Measurements from ENCODE around the gene MRPL36.

MRPL36 gene

GRCh38 chr5:1781726-1782384 lies 17.8 kb downstream of the MRPL36 start:
- no peak for DNase-seq (ENCODE audit: low read depth)

- no peak for DNase-seq (ENCODE audit: low read depth)
Measured at GRCh38 chr5:1781107-1781506, 18.5 kb downstream of the MRPL36 start.

- DNase-seq (ENCODE audit: low read depth) = no peak
Measured at GRCh38 chr5:1780614-1780930, 19.1 kb downstream of the MRPL36 start.

- no peak for DNase-seq (ENCODE audit: low read depth)
Measured at GRCh38 chr5:1779782-1780613, 19.6 kb downstream of the MRPL36 start.

GRCh38 chr5:1779021-1779680 lies 20.5 kb downstream of the MRPL36 start:
- DNase-seq (ENCODE audit: low read depth) = no peak

- no peak for DNase-seq (ENCODE audit: low read depth)
Measured at GRCh38 chr5:1778138-1779020, 21.3 kb downstream of the MRPL36 start.

- DNase-seq (ENCODE audit: low read depth) = no peak
Measured at GRCh38 chr5:1777281-1778137, 22.1 kb downstream of the MRPL36 start.

GRCh38 chr5:1776831-1777230 lies 22.8 kb downstream of the MRPL36 start:
- DNase-seq (ENCODE audit: low read depth) = no peak

- DNase-seq (ENCODE audit: low read depth) = no peak
Measured at GRCh38 chr5:1772634-1773033, 27.0 kb downstream of the MRPL36 start.

GRCh38 chr5:1771149-1772065 lies 28.2 kb downstream of the MRPL36 start:
- no peak for DNase-seq (ENCODE audit: low read depth)

GRCh38 chr5:1770443-1770802 lies 29.2 kb downstream of the MRPL36 start:
- DNase-seq (ENCODE audit: low read depth) = no peak

GRCh38 chr5:1769752-1770442 lies 29.7 kb downstream of the MRPL36 start:
- DNase-seq (ENCODE audit: low read depth) = no peak

- no peak for DNase-seq (ENCODE audit: low read depth)
Measured at GRCh38 chr5:1769017-1769640, 30.5 kb downstream of the MRPL36 start.

- DNase-seq (ENCODE audit: low read depth) = no peak
Measured at GRCh38 chr5:1768283-1769000, 31.2 kb downstream of the MRPL36 start.

GRCh38 chr5:1767524-1768282 lies 31.9 kb downstream of the MRPL36 start:
- DNase-seq (ENCODE audit: low read depth) = no peak

- DNase-seq (ENCODE audit: low read depth) = no peak
Measured at GRCh38 chr5:1765880-1766235, 33.8 kb downstream of the MRPL36 start.

GRCh38 chr5:1765141-1765879 lies 34.3 kb downstream of the MRPL36 start:
- DNase-seq (ENCODE audit: low read depth) = no peak

Data from HS-5 (cell line).